PC-3 (cell line): Measurements from ENCODE around the gene INO80B. TPM values are rescaled to one million over a fixed set of nuclear protein-coding genes. Genes with fewer than 3 reads are reported as not detected.
"Not testable (repeated sequence)": the region's sequence is repeated elsewhere in the genome, so short reads cannot be mapped to it uniquely, and the experiment has no call there.

Source experiments
- ATAC-seq: fragments of 200-7000 bp; cut with Tn5 transposase; 2 replicates; pipeline ENCODE4 v1.9.1; 2020; ENCODE audit warnings: mild to moderate bottlenecking, moderate library complexity
- BruUV-seq: library from RNA; stranded (reverse); fragments of 400-500 nt; replicated peaks from 2 replicates; lab custom pipeline; 2021; lab: Mats Ljungman, UMichigan
- CTCF ChIA-PET: fragments of 300-600 bp; sonication (Branson Sonifier 250); formaldehyde crosslinking; loops from one replicate; lab custom pipeline; 2022; ENCODE audit warnings: antibody characterized with exemption; lab: Charles Lee
- POLR2A ChIA-PET: fragments of 300-600 bp; sonication (Branson Sonifier 250); formaldehyde crosslinking; loops from one replicate; lab custom pipeline; 2022; ENCODE audit warnings: antibody characterized with exemption; ENCODE audit not compliant: unreplicated experiment; lab: Charles Lee
- DNase-seq: peaks from one replicate; pipeline ENCODE4 v3.0.0-alpha.2; 2015
- H2AFZ ChIP-seq: fragments of 300-600 bp; sonication (generic); 2 replicates; pipeline ENCODE4 v1.6.0; 2016; ENCODE audit warnings: antibody characterized with exemption, low read length
- H3F3A ChIP-seq: fragments of 300-600 bp; sonication (generic); one replicate; pipeline ENCODE4 v1.6.0; 2017; ENCODE audit warnings: antibody characterized with exemption, low read length, control low read depth, mild to moderate bottlenecking; ENCODE audit not compliant: unreplicated experiment
- H3K27ac ChIP-seq: fragments of 300-600 bp; sonication (generic); 2 replicates; pipeline ENCODE4 v1.5.1; 2016; ENCODE audit warnings: mild to moderate bottlenecking, low read length
- H3K27me3 ChIP-seq: fragments of 300-600 bp; sonication (generic); 2 replicates; pipeline ENCODE4 v1.6.1; 2016; ENCODE audit warnings: low read length, mixed read lengths
- H3K36me3 ChIP-seq: fragments of 300-600 bp; sonication (generic); 2 replicates; pipeline ENCODE4 v1.6.1; 2016; ENCODE audit warnings: low read depth, mixed run types, low read length, mixed read lengths
- H3K4me1 ChIP-seq: fragments of 300-600 bp; sonication (generic); 2 replicates; pipeline ENCODE4 v1.5.1; 2016; ENCODE audit warnings: low read length; ENCODE audit not compliant: insufficient read depth
- H3K4me2 ChIP-seq: fragments of 300-600 bp; sonication (generic); 2 replicates; pipeline ENCODE4 v1.6.0; 2016; ENCODE audit warnings: low read length
- H3K4me3 ChIP-seq: fragments of 300-600 bp; sonication (generic); 2 replicates; pipeline ENCODE4 v1.5.1; 2016; ENCODE audit warnings: mild to moderate bottlenecking, low read length, mixed read lengths
- H3K79me2 ChIP-seq: fragments of 300-600 bp; sonication (generic); 2 replicates; pipeline ENCODE4 v1.6.1; 2017; ENCODE audit warnings: low read length, mixed read lengths
- H3K9ac ChIP-seq: fragments of 300-600 bp; sonication (generic); 2 replicates; pipeline ENCODE4 v1.6.0; 2016; ENCODE audit warnings: mild to moderate bottlenecking, low read length
- H3K9me2 ChIP-seq: fragments of 300-600 bp; sonication (generic); replicated peaks from 2 replicates; pipeline ENCODE4 v1.6.1; 2016; ENCODE audit warnings: mixed run types, low read length, mixed read lengths
- H3K9me3 ChIP-seq: fragments of 300-600 bp; sonication (generic); 2 replicates; pipeline ENCODE4 v1.6.1; 2016; ENCODE audit warnings: low read length, mixed read lengths
- H4K20me1 ChIP-seq: fragments of 300-600 bp; sonication (generic); 2 replicates; pipeline ENCODE4 v1.6.1; 2016; ENCODE audit warnings: low read length, mixed read lengths
- EZH2 ChIP-seq: fragments of 300-600 bp; sonication (generic); IDR thresholded peaks from one replicate; pipeline ENCODE4 v1.6.1; 2017; ENCODE audit warnings: antibody characterized with exemption, mild to moderate bottlenecking, low read length; ENCODE audit not compliant: unreplicated experiment
- EZH2phosphoT487 ChIP-seq: fragments of 300-600 bp; sonication (generic); IDR thresholded peaks from 2 replicates; pipeline ENCODE4 v1.6.1; 2018; ENCODE audit warnings: mild to moderate bottlenecking, antibody characterized with exemption, low read length, borderline replicate concordance
- intact Hi-C: fragments of 100-400 bp; cut with micrococcal nuclease; formaldehyde crosslinking; loops from 2 replicates; pipeline ENCODE4 v1.9.0; 2023
- total RNA-seq: library from RNA; depleted of rRNA; stranded (reverse); fragments of >200 nt; gene quantifications from 2 replicates; pipeline ENCODE4 v1.2.3, GENCODE V29; 2014
- TF ChIP-seq, protein P1 (sequence below): fragments of 300-600 bp; sonication (generic); conservative IDR thresholded peaks from 2 replicates; pipeline ENCODE4 v1.5.1; 2017; ENCODE audit warnings: antibody characterized with exemption, low read depth, mild to moderate bottlenecking, low read length

The INO80B gene
- total RNA-seq, 1 experiment from 2014 or later, result 26.2 TPM

DNA sequence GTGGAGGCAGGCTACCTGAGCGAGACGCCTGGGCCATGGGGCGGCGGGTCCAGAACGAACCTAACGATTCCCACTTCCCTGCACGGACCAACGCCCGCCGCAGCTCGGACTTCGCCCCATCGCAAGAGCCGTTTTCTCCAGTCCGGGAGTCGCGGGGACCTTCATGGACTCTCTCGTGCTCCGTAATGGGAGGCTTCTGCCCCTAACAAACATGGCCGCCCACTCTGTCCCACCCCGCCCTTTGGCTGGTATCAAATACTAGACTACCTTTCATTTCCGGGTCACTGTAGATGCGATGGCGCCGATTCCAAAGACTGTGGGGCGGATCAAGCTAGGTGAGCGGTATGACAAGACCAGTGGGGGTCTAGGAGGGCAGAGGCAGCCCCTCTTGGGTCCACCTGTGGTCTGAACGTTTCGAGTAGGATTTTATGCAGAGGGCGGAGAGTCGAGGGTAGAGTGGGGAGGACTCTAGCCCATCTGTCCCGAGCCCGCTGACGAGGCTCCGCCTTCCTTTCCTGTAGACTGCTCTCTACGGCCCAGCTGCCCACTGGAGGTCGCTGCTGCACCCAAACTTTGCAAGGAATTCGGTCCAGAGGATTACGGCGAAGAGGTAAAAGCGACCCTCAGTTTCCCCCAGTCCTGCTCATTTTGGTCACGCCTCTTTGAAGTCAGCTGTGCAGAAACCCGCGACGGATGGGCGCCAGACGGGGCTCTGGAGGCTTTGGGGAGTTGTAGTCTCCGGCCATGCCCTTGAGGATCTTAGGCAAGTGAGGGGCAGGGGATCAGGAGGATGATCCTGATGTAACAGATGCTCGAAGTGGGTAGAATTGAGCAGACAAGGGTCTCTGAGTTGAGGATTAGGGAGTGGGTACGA, 28.2 kb downstream of the INO80B start, which contains the start of the genes CCDC142 and TTC31:
Gene CCDC142, minus strand, starts transcription at position 198 of the 874 bp plus-strand sequence. Its CDS starts 161 bp downstream, at position 37.
Gene TTC31, plus strand, starts transcription at position 281 of the 874 bp plus-strand sequence. Its CDS starts 15 bp downstream, at position 296.
- no peaks in the 10 kb centered on the region for H3K27me3 ChIP-seq
- POLR2A ChIA-PET, result no interaction called here
- peak within 1 kb of the TSS; percentile 91 for H3K4me2 ChIP-seq
- H3K79me2 ChIP-seq, result peaks cover 50% of the 10 kb centered on the region
- H3K9ac ChIP-seq, result peak within 1 kb of the TSS; percentile 84
- TF ChIP-seq, protein P1, sequence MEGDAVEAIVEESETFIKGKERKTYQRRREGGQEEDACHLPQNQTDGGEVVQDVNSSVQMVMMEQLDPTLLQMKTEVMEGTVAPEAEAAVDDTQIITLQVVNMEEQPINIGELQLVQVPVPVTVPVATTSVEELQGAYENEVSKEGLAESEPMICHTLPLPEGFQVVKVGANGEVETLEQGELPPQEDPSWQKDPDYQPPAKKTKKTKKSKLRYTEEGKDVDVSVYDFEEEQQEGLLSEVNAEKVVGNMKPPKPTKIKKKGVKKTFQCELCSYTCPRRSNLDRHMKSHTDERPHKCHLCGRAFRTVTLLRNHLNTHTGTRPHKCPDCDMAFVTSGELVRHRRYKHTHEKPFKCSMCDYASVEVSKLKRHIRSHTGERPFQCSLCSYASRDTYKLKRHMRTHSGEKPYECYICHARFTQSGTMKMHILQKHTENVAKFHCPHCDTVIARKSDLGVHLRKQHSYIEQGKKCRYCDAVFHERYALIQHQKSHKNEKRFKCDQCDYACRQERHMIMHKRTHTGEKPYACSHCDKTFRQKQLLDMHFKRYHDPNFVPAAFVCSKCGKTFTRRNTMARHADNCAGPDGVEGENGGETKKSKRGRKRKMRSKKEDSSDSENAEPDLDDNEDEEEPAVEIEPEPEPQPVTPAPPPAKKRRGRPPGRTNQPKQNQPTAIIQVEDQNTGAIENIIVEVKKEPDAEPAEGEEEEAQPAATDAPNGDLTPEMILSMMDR, result peak; percentile 95
- TF ChIP-seq EZH2, result no peak
- TF ChIP-seq EZH2phosphoT487, result no peak
- peak within 1 kb of the TSS; percentile 97 for H2AFZ ChIP-seq
- peak within 1 kb of the TSS; percentile 84 for H3K4me3 ChIP-seq
- intact Hi-C loops, result loop anchor here (1.0 kb wide), 6 partner anchors 15 to 104 kb away; partner anchors contain the start of genes AUP1, HTRA2, INO80B and PCGF1
- H4K20me1 ChIP-seq, result no peaks in the 10 kb centered on the region
- ATAC-seq, result peak; percentile 90
- peak within 1 kb of the TSS; percentile 46 for H3K27ac ChIP-seq
- peak; percentile 94 for DNase-seq
- H3K9me2 ChIP-seq, result no peaks in the 10 kb centered on the region
- CTCF ChIA-PET, result interaction anchor here (0.8 to 1.3 kb wide), 2 partner anchors 31 to 49 kb away, joined by 5 to 7 read pairs; partner anchors contain the start of gene TLX2
- H3K36me3 ChIP-seq, result peaks cover 2% of the 10 kb centered on the region; the same call in 1 of the 2 replicates
- no peaks in the 10 kb centered on the region for H3F3A ChIP-seq
- peaks cover 24% of the 10 kb centered on the region for H3K4me1 ChIP-seq
- BruUV-seq, result TSS peak; percentile 95
- H3K9me3 ChIP-seq, result no peaks in the 10 kb centered on the region

- H3K9me2 ChIP-seq, ATAC-seq, H3K27me3 ChIP-seq, H3K36me3 ChIP-seq, H4K20me1 ChIP-seq, H3K27ac ChIP-seq, DNase-seq, BruUV-seq, POLR2A ChIA-PET, H3K9me3 ChIP-seq, H3F3A ChIP-seq: not testable (repeated sequence)
- intact Hi-C loops, result loop anchor here (1.0 kb wide), 5 partner anchors 15 to 104 kb away; partner anchors contain the start of genes AUP1, HTRA2, PCGF1 and WBP1
- H3K4me2 ChIP-seq, result peak overlapping the region; percentile 91
- CTCF ChIA-PET, result interaction anchor here (0.8 kb wide), 1 partner anchor 31 kb away, joined by 7 read pairs; the partner anchor contains the start of gene TLX2
- H3K4me1 ChIP-seq, result peaks cover 29% of the 10 kb centered on the region
- H3K9ac ChIP-seq, result peak overlapping the region; percentile 84
- peaks cover 50% of the 10 kb centered on the region for H3K79me2 ChIP-seq
- peak overlapping the region; percentile 84 for H3K4me3 ChIP-seq
- peak overlapping the region; percentile 97 for H2AFZ ChIP-seq
Measured at GRCh38 chr2:74483675-74484164, 28.8 kb downstream of the INO80B start.

GRCh38 chr2:74486141-74486540, 31.3 kb downstream of the INO80B start:
- TF ChIP-seq, protein P1, result no peak
- no peak for TF ChIP-seq EZH2
- TF ChIP-seq EZH2phosphoT487, result no peak
- no TSS peak for BruUV-seq
- Histone ChIP-seq H3K4me2 (no peak overlapping the region), H3K9me3 (no peaks in the 10 kb centered on the region), H3K79me2 (peaks cover 30% of the 10 kb centered on the region), H3K4me1 (peaks cover 20% of the 10 kb centered on the region), H3K9ac (no peak overlapping the region), H3K27ac (no peak overlapping the region), H3K9me2 (no peaks in the 10 kb centered on the region), H4K20me1 (no peaks in the 10 kb centered on the region), H3K27me3 (no peaks in the 10 kb centered on the region), H3K36me3 (peaks cover 4% of the 10 kb centered on the region; the same call in 1 of the 2 replicates), H2AFZ (no peak overlapping the region), H3F3A (no peaks in the 10 kb centered on the region), H3K4me3 (no peak overlapping the region)
- no peak for ATAC-seq
- ChIA-PET POLR2A (no interaction called here), CTCF (no interaction called here)
- DNase-seq, result no peak
- intact Hi-C loops, result no loop called here
